ENCODE results near the gene AGO4. TPM values are rescaled to one million over a fixed set of nuclear protein-coding genes. Genes with fewer than 3 reads are reported as not detected.

Gene AGO4
- polyA plus RNA-seq, 3 donors = 20.0 to 46.9 (median 24.0) TPM

DNA sequence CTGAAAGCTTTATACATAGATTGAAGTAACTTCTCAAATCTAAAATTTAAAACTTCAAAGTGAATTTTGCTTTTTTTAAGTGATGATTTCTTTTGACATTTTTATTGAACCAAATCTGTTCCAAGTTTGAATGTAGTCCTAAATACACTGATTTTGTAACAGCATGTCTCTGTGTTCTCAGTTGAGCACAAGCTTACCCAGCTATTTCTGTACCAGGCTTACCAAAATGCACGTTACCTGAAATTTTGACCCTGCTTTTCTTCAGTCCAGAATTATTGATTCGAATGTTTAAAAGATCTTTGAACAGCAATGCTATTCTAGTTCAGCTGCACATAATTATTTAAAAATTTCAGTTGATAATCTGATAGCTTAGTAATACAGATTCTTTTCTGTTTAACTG is 25.6 kb downstream of the AGO4 start:
- H3K4me1 ChIP-seq (ENCODE audit: control insufficient read depth in 1 of 2, insufficient read depth in 2 of 2, low read length in 2 of 2) = peaks cover 10 to 13% of the 10 kb centered on the region in 2 donors
- H3K9ac ChIP-seq (ENCODE audit: insufficient read depth, low read length, poor library complexity, severe bottlenecking) = no peak overlapping the region
- 100% methylated on average over 1 of the region's 2 CpGs for WGBS (ENCODE audit: insufficient coverage)
- TF ChIP-seq, protein P1, sequence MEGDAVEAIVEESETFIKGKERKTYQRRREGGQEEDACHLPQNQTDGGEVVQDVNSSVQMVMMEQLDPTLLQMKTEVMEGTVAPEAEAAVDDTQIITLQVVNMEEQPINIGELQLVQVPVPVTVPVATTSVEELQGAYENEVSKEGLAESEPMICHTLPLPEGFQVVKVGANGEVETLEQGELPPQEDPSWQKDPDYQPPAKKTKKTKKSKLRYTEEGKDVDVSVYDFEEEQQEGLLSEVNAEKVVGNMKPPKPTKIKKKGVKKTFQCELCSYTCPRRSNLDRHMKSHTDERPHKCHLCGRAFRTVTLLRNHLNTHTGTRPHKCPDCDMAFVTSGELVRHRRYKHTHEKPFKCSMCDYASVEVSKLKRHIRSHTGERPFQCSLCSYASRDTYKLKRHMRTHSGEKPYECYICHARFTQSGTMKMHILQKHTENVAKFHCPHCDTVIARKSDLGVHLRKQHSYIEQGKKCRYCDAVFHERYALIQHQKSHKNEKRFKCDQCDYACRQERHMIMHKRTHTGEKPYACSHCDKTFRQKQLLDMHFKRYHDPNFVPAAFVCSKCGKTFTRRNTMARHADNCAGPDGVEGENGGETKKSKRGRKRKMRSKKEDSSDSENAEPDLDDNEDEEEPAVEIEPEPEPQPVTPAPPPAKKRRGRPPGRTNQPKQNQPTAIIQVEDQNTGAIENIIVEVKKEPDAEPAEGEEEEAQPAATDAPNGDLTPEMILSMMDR (IDR thresholded peaks at IDR 0.05) = no peak
- H3K9me3 ChIP-seq (replicated peaks in 1 of 2; ENCODE audit: control insufficient read depth in 1 of 2, insufficient read depth in 1 of 2, low read length in 2 of 2) = no peaks in the 10 kb centered on the region
- Mint-ChIP-seq H3K9me3 (peaks cover 0 to 8% (median 3%) of the 10 kb centered on the region in 7 donors), H3K27me3 (ENCODE audit: low read depth in 3 of 3) (no peaks in the 10 kb centered on the region), H3K4me1 (peaks cover 13% of the 10 kb centered on the region), H3K27ac (no peak overlapping the region), H3K36me3 (peaks cover 66 to 95% of the 10 kb centered on the region in 2 donors), H3K4me3 (no peak overlapping the region)
- peaks cover 40% of the 10 kb centered on the region for H4K20me1 ChIP-seq (ENCODE audit: insufficient read depth, low read length)
- H3K4me3 ChIP-seq (replicated peaks in 1 of 3; ENCODE audit: low read depth in 2 of 3, low read length in 3 of 3) = no peak overlapping the region
- intact Hi-C loops (cut with micrococcal nuclease) = no loop called here
- H3K27ac ChIP-seq (ENCODE audit: low read depth in 1 of 2, low read length in 2 of 2) = no peak overlapping the region
- no peak overlapping the region for H2AFZ ChIP-seq (ENCODE audit: insufficient read depth, low read depth, low read length, poor library complexity, severe bottlenecking)
- H3K27me3 ChIP-seq (ENCODE audit: control insufficient read depth in 2 of 2, insufficient read depth in 2 of 2, low read length in 2 of 2) = no peaks in the 10 kb centered on the region
- H3K36me3 ChIP-seq (replicated peaks in 1 of 2; ENCODE audit: control insufficient read depth in 1 of 2, insufficient read depth in 2 of 2, low read length in 2 of 2) = peaks cover 73 to 93% of the 10 kb centered on the region in 2 donors
- no peak overlapping the region for H3K4me2 ChIP-seq (replicated peaks; ENCODE audit: extremely low read depth, low read length, poor library complexity, severe bottlenecking)
- H3K79me2 ChIP-seq (ENCODE audit: insufficient read depth, low read length) = peaks cover 49% of the 10 kb centered on the region
- no peak for DNase-seq

DNA sequence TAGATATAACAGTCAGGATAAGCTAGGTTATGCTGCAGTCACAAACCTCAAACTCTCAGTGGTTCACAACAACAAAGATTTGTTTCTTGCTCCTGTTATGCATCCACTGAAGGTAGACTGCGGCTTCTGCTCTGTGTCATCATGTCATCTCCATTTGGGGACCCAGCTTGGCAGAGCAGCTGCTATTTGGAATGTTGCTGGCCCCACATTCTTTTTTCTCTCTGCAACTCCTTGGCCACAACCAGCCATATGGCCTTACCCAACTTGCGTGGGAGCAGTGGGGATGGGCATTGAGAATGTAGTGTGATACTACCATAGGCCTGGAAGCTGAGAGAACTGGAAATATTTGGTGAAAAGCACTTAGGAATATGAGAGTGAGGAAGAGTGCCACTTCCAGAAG is 26.4 kb downstream of the AGO4 start:
- peak overlapping the region in 1 of 2 donors; percentile 11 for H3K27ac ChIP-seq (ENCODE audit: low read depth in 1 of 2, low read length in 2 of 2)
- no peak overlapping the region for H3K4me2 ChIP-seq (replicated peaks; ENCODE audit: extremely low read depth, low read length, poor library complexity, severe bottlenecking)
- H3K4me3 ChIP-seq (replicated peaks in 1 of 3; ENCODE audit: low read depth in 2 of 3, low read length in 3 of 3) = no peak overlapping the region
- H4K20me1 ChIP-seq (ENCODE audit: insufficient read depth, low read length) = peaks cover 36% of the 10 kb centered on the region
- H3K79me2 ChIP-seq (ENCODE audit: insufficient read depth, low read length) = peaks cover 54% of the 10 kb centered on the region
- H3K4me3 Mint-ChIP-seq = no peak overlapping the region
- TF ChIP-seq, protein P1 (IDR thresholded peaks at IDR 0.05) = no peak
- no CpG with 5 or more reads among the region's 2 CpGs for WGBS (ENCODE audit: insufficient coverage)
- H3K27me3 ChIP-seq (ENCODE audit: control insufficient read depth in 2 of 2, insufficient read depth in 2 of 2, low read length in 2 of 2) = no peaks in the 10 kb centered on the region
- peaks cover 67 to 87% of the 10 kb centered on the region in 2 donors for H3K36me3 ChIP-seq (replicated peaks in 1 of 2; ENCODE audit: control insufficient read depth in 1 of 2, insufficient read depth in 2 of 2, low read length in 2 of 2)
- H3K9me3 Mint-ChIP-seq = peaks cover 0 to 8% (median 3%) of the 10 kb centered on the region in 7 donors
- peaks cover 20% of the 10 kb centered on the region for H3K4me1 Mint-ChIP-seq
- intact Hi-C loops (cut with micrococcal nuclease) = no loop called here
- no peak overlapping the region for H3K9ac ChIP-seq (ENCODE audit: insufficient read depth, low read length, poor library complexity, severe bottlenecking)
- DNase-seq = no peak
- H3K36me3 Mint-ChIP-seq = peaks cover 65 to 92% of the 10 kb centered on the region in 2 donors
- H3K27ac Mint-ChIP-seq = peak overlapping the region in 1 of 7 donors; percentile 71
- no peak overlapping the region for H2AFZ ChIP-seq (ENCODE audit: insufficient read depth, low read depth, low read length, poor library complexity, severe bottlenecking)
- no peaks in the 10 kb centered on the region for H3K27me3 Mint-ChIP-seq (ENCODE audit: low read depth in 3 of 3)
- H3K9me3 ChIP-seq (replicated peaks in 1 of 2; ENCODE audit: control insufficient read depth in 1 of 2, insufficient read depth in 1 of 2, low read length in 2 of 2) = no peaks in the 10 kb centered on the region
- peaks cover 18 to 21% of the 10 kb centered on the region in 2 donors for H3K4me1 ChIP-seq (ENCODE audit: control insufficient read depth in 1 of 2, insufficient read depth in 2 of 2, low read length in 2 of 2)

Data from CD14-positive monocyte (primary cell).